Effector memory CD4-positive, alpha-beta T cell (primary cell): ENCODE data around the gene TMEM69.
"Not testable (repeated sequence)": the region's sequence is repeated elsewhere in the genome, so short reads cannot be mapped to it uniquely, and the experiment has no call there.

Experiments used
- DNase-seq, 3 donors: peaks; one replicate each; pipeline ENCODE4 v3.0.0-alpha.2; 2020
- H3K27ac ChIP-seq: 2 replicates; pipeline ENCODE4 v1.7.0; 2013; ENCODE audit warnings: mild to moderate bottlenecking, low read length, moderate library complexity; ENCODE audit not compliant: insufficient read depth, poor library complexity, severe bottlenecking
- H3K27me3 ChIP-seq: replicated peaks from 2 replicates; pipeline ENCODE4 v1.7.0; 2013; ENCODE audit warnings: mild to moderate bottlenecking, low read length; ENCODE audit not compliant: insufficient read depth, control insufficient read depth, poor library complexity, severe bottlenecking
- H3K36me3 ChIP-seq: 2 replicates; pipeline ENCODE4 v1.7.0; 2013; ENCODE audit warnings: mild to moderate bottlenecking, low read length, moderate library complexity; ENCODE audit not compliant: control insufficient read depth, insufficient read depth
- H3K4me1 ChIP-seq: 2 replicates; pipeline ENCODE4 v1.7.0; 2013; ENCODE audit warnings: low read length, mild to moderate bottlenecking; ENCODE audit not compliant: control insufficient read depth, insufficient read depth, poor library complexity, severe bottlenecking
- H3K4me3 ChIP-seq: 2 replicates; pipeline ENCODE4 v1.7.0; 2013; ENCODE audit warnings: low read length, low read depth, mild to moderate bottlenecking; ENCODE audit not compliant: insufficient read depth, poor library complexity, severe bottlenecking
- H3K9me3 ChIP-seq: 2 replicates; pipeline ENCODE4 v1.7.0; 2013; ENCODE audit warnings: mild to moderate bottlenecking, low read length, moderate library complexity; ENCODE audit not compliant: control insufficient read depth

The TMEM69 gene

GRCh38 chr1:45659222-45659621 is 28.8 kb upstream of the TMEM69 start:
- Histone ChIP-seq H3K27me3 (no peaks in the 10 kb centered on the region), H3K4me1 (no peaks in the 10 kb centered on the region), H3K9me3 (no peaks in the 10 kb centered on the region), H3K4me3 (no peak overlapping the region), H3K36me3 (peaks cover 61% of the 10 kb centered on the region), H3K27ac (no peak overlapping the region)
- DNase-seq, result no peak

GRCh38 chr1:45660336-45660735 is 27.6 kb upstream of the TMEM69 start:
- H3K36me3 ChIP-seq, result peaks cover 50% of the 10 kb centered on the region
- no peak overlapping the region for H3K4me3 ChIP-seq
- no peaks in the 10 kb centered on the region for H3K4me1 ChIP-seq
- no peak for DNase-seq
- no peaks in the 10 kb centered on the region for H3K9me3 ChIP-seq
- H3K27ac ChIP-seq, result no peak overlapping the region
- H3K27me3 ChIP-seq, result no peaks in the 10 kb centered on the region

- no peaks in the 10 kb centered on the region for H3K9me3 ChIP-seq
- H3K4me3 ChIP-seq, result no peak overlapping the region
- DNase-seq, result no peak
- H3K27ac ChIP-seq, result no peak overlapping the region
- no peaks in the 10 kb centered on the region for H3K4me1 ChIP-seq
- H3K36me3 ChIP-seq, result no peaks in the 10 kb centered on the region
- H3K27me3 ChIP-seq, result no peaks in the 10 kb centered on the region
Observed at GRCh38 chr1:45666836-45667235, 21.1 kb upstream of the TMEM69 start.

GRCh38 chr1:45667321-45668111 is 20.5 kb upstream of the TMEM69 start:
- Histone ChIP-seq H3K9me3 (no peaks in the 10 kb centered on the region), H3K27ac (no peak overlapping the region), H3K4me3 (no peak overlapping the region), H3K4me1 (no peaks in the 10 kb centered on the region), H3K27me3 (no peaks in the 10 kb centered on the region), H3K36me3 (no peaks in the 10 kb centered on the region)
- DNase-seq, result no peak

- Histone ChIP-seq H3K4me3 (no peak overlapping the region), H3K36me3 (no peaks in the 10 kb centered on the region), H3K4me1 (no peaks in the 10 kb centered on the region), H3K27ac (no peak overlapping the region), H3K27me3 (no peaks in the 10 kb centered on the region), H3K9me3 (no peaks in the 10 kb centered on the region)
- DNase-seq, result no peak
Observed at GRCh38 chr1:45668526-45668925, 19.5 kb upstream of the TMEM69 start.

- Histone ChIP-seq H3K27me3 (no peaks in the 10 kb centered on the region), H3K4me1 (no peaks in the 10 kb centered on the region), H3K9me3 (no peaks in the 10 kb centered on the region), H3K36me3 (no peaks in the 10 kb centered on the region), H3K4me3 (no peak overlapping the region), H3K27ac (no peak overlapping the region)
- no peak for DNase-seq
Observed at GRCh38 chr1:45669379-45669778, 18.6 kb upstream of the TMEM69 start.

- Histone ChIP-seq H3K9me3 (no peaks in the 10 kb centered on the region), H3K36me3 (no peaks in the 10 kb centered on the region), H3K27me3 (no peaks in the 10 kb centered on the region), H3K4me3 (no peak overlapping the region), H3K4me1 (no peaks in the 10 kb centered on the region), H3K27ac (no peak overlapping the region)
- no peak for DNase-seq
Observed at GRCh38 chr1:45669859-45670655, 17.9 kb upstream of the TMEM69 start.

- DNase-seq, result no peak
- no peak overlapping the region for H3K27ac ChIP-seq
- no peaks in the 10 kb centered on the region for H3K9me3 ChIP-seq
- no peaks in the 10 kb centered on the region for H3K27me3 ChIP-seq
- H3K36me3 ChIP-seq, result no peaks in the 10 kb centered on the region
- no peak overlapping the region for H3K4me3 ChIP-seq
- H3K4me1 ChIP-seq, result no peaks in the 10 kb centered on the region
Observed at GRCh38 chr1:45673956-45674355, 14.0 kb upstream of the TMEM69 start.

GRCh38 chr1:45674478-45674877 is 13.5 kb upstream of the TMEM69 start:
- Histone ChIP-seq H3K36me3 (no peaks in the 10 kb centered on the region), H3K4me3 (no peak overlapping the region), H3K27ac (no peak overlapping the region), H3K9me3 (no peaks in the 10 kb centered on the region), H3K27me3 (no peaks in the 10 kb centered on the region), H3K4me1 (no peaks in the 10 kb centered on the region)
- DNase-seq, result no peak

GRCh38 chr1:45676553-45676952 is 11.4 kb upstream of the TMEM69 start:
- H3K9me3 ChIP-seq, H3K4me1 ChIP-seq, H3K4me3 ChIP-seq, H3K27ac ChIP-seq, H3K36me3 ChIP-seq, DNase-seq, H3K27me3 ChIP-seq: not testable (repeated sequence)
